A549 (cell line): Measurements from ENCODE around the gene ASPSCR1. TPM values are rescaled to one million over a fixed set of nuclear protein-coding genes. Genes with fewer than 3 reads are reported as not detected.

Experiments
- ATAC-seq, 2 experiments: fragments of 200-7000 bp in 1 of 2; fragments of >200 bp in 1 of 2; cut with Nextera tagmentation in 1 of 2; cut with Tn5 transposase in 1 of 2; 3 replicates each; pipeline versions ENCODE4 v1.8.0 to v1.9.1; 2018 to 2020; ENCODE audit warnings: mild to moderate bottlenecking in 1 of 2, moderate library complexity in 1 of 2
- CTCF ChIA-PET: fragments of 300-600 bp; sonication (Branson Sonifier 250); formaldehyde crosslinking; extraction: SDS; loops from one replicate; lab custom pipeline; 2021; ENCODE audit warnings: antibody characterized with exemption, inconsistent platforms; lab: Yijun Ruan, JAX
- POLR2A ChIA-PET: fragments of 350-600 bp; formaldehyde crosslinking; extraction: SDS; loops from one replicate; lab custom pipeline; 2021; ENCODE audit warnings: antibody characterized with exemption, inconsistent platforms; lab: Yijun Ruan, JAX
- DNase-seq, 2 experiments: peaks; one replicate each; pipeline versions ENCODE4 v3.0.0 to v3.0.0-alpha.2; 2011 to 2016; ENCODE audit warnings: low read depth in 1 of 2, low spot score in 1 of 2
- FAIRE-seq: peaks from 2 replicates; lab custom pipeline; 2011; peaks lifted over from hg19 to GRCh38; lab: Jason Lieb, UNC
- H3K27ac ChIP-seq, 2 experiments: fragments of >200 bp; sonication (Bioruptor Twin); formaldehyde crosslinking; 3 replicates each; pipeline ENCODE4 v1.5.1; 2016 to 2017
- H3K4me1 ChIP-seq: fragments of >200 bp; sonication (Bioruptor Twin); formaldehyde crosslinking; 3 replicates; pipeline ENCODE4 v1.6.1; 2016
- H3K4me2 ChIP-seq: fragments of >200 bp; sonication (Bioruptor Twin); formaldehyde crosslinking; 3 replicates; pipeline ENCODE4 v1.6.1; 2016
- H3K4me3 ChIP-seq: fragments of >200 bp; sonication (Bioruptor Twin); formaldehyde crosslinking; 3 replicates; pipeline ENCODE4 v1.5.1; 2016
- H3K9me3 ChIP-seq: fragments of >200 bp; sonication (Bioruptor Twin); formaldehyde crosslinking; 3 replicates; pipeline ENCODE4 v1.6.1; 2016
- BHLHE40 ChIP-seq: IDR thresholded peaks from 2 replicates; pipeline ENCODE4 v1.6.1; 2012; ENCODE audit warnings: low read depth, low read length, inconsistent platforms
- CHD2 ChIP-seq: fragments of 150-350 bp; IDR thresholded peaks from 2 replicates; pipeline ENCODE4 v1.6.1; 2014; ENCODE audit warnings: low read length; ENCODE audit not compliant: partially characterized antibody
- EP300 ChIP-seq, 2 experiments: fragments of >200 bp; sonication (Bioruptor Twin); formaldehyde crosslinking; IDR thresholded peaks; 2 replicates in 1 of 2; 3 replicates in 1 of 2; pipeline ENCODE4 v1.6.1; 2016 to 2017
- ESRRA ChIP-seq: fragments of 150-350 bp; IDR thresholded peaks from 2 replicates; pipeline ENCODE4 v1.6.1; 2014; ENCODE audit warnings: mild to moderate bottlenecking, low read length, borderline replicate concordance
- FOSL2 ChIP-seq, 2 experiments: fragments of 450-650 bp in 1 of 2; fragments of >200 bp in 1 of 2; sonication (Bioruptor Twin) in 1 of 2; formaldehyde crosslinking; IDR thresholded peaks; 2 replicates each; pipeline versions ENCODE4 v1.5.0 to v1.6.1; 2016 to 2020; ENCODE audit warnings: mild to moderate bottlenecking in 1 of 2, moderate library complexity in 1 of 2
- FOXS1 ChIP-seq: fragments of 250-450 bp; sonication (Bioruptor Pico); IDR thresholded peaks from 2 replicates; pipeline ENCODE4 v1.5.0; 2020; ENCODE audit warnings: mild to moderate bottlenecking, moderate library complexity
- HEYL ChIP-seq: fragments of 250-450 bp; sonication (Bioruptor Pico); IDR thresholded peaks from 2 replicates; pipeline ENCODE4 v1.8.0; 2021; ENCODE audit warnings: mild to moderate bottlenecking, moderate library complexity
- KDM1A ChIP-seq: fragments of 200-600 bp; sonication (generic); IDR thresholded peaks from 2 replicates; pipeline ENCODE4 v1.6.1; 2016; ENCODE audit warnings: low read depth, mild to moderate bottlenecking
- MAX ChIP-seq: IDR thresholded peaks from 2 replicates; pipeline ENCODE4 v1.6.1; 2012
- NR3C1 ChIP-seq: fragments of >200 bp; sonication (Bioruptor Twin); formaldehyde crosslinking; IDR thresholded peaks from 3 replicates; pipeline ENCODE4 v1.6.1; 2017
- PHF8 ChIP-seq: fragments of 200-600 bp; sonication (generic); IDR thresholded peaks from 2 replicates; pipeline ENCODE4 v1.6.1; 2016; ENCODE audit warnings: low read depth, mild to moderate bottlenecking, antibody characterized with exemption, moderate library complexity, borderline replicate concordance
- SMC3 ChIP-seq: fragments of >200 bp; sonication (Bioruptor Twin); formaldehyde crosslinking; IDR thresholded peaks from 3 replicates; pipeline ENCODE4 v1.6.1; 2018; ENCODE audit warnings: inconsistent platforms
- USF2 ChIP-seq: fragments of 450-650 bp; IDR thresholded peaks from 2 replicates; pipeline ENCODE4 v1.6.1; 2014; ENCODE audit warnings: antibody characterized with exemption
- ZC3H11A ChIP-seq: fragments of 450-650 bp; IDR thresholded peaks from 2 replicates; pipeline ENCODE4 v1.6.1; 2014; ENCODE audit warnings: antibody characterized with exemption, mild to moderate bottlenecking
- ZFP36 ChIP-seq: fragments of 450-650 bp; IDR thresholded peaks from 2 replicates; pipeline ENCODE4 v1.6.1; 2014; ENCODE audit warnings: borderline replicate concordance; ENCODE audit not compliant: partially characterized antibody
- WGBS: methylation state at CpG from one replicate; pipeline ENCODE4 v1.1.6; 2017; ENCODE audit errors: missing lambda C conversion rate; 5-methylcytosine and 5-hydroxymethylcytosine counted together
- polyA plus RNA-seq, 4 experiments: library from polyadenylated mRNA; depleted of rRNA in 3 of 4; stranded (reverse); fragments of >200 nt; fragmentation: RNase III in 1 of 4; extraction: RNeasy Plus Mini Kit Qiagen cat#74134 plus additional on column Dnase treatment in 1 of 4; gene quantifications; 2 replicates in 3 of 4; 3 replicates in 1 of 4; pipeline ENCODE4 v1.2.3, GENCODE V29; 2011 to 2017
- TF ChIP-seq, protein P1 (sequence below): IDR thresholded peaks from 2 replicates; pipeline ENCODE4 v1.6.1; 2012
- TF ChIP-seq, protein P2 (sequence below): fragments of 150-350 bp; IDR thresholded peaks from 2 replicates; pipeline ENCODE4 v1.6.1; 2014; ENCODE audit warnings: low read depth, mild to moderate bottlenecking, low read length
- TF ChIP-seq, protein P3 (sequence below): fragments of >200 bp; sonication (Bioruptor Twin); formaldehyde crosslinking; IDR thresholded peaks from 3 replicates; pipeline ENCODE4 v1.6.1; 2016

Gene ASPSCR1
- polyA plus RNA-seq, 2 of the 4 experiments (the other 2 are of a cell fraction), result 12.3 to 25.7 TPM

- no peak for TF ChIP-seq HEYL
- TF ChIP-seq, protein P1, sequence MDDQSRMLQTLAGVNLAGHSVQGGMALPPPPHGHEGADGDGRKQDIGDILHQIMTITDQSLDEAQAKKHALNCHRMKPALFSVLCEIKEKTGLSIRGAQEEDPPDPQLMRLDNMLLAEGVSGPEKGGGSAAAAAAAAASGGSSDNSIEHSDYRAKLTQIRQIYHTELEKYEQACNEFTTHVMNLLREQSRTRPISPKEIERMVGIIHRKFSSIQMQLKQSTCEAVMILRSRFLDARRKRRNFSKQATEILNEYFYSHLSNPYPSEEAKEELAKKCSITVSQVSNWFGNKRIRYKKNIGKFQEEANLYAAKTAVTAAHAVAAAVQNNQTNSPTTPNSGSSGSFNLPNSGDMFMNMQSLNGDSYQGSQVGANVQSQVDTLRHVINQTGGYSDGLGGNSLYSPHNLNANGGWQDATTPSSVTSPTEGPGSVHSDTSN, result no peak
- no peak for TF ChIP-seq PHF8
- no peak for TF ChIP-seq FOSL2 (IDR thresholded peaks at IDR 0.05)
- no peak for TF ChIP-seq FOSL2 (CRISPR knock-in tag; IDR thresholded peaks at IDR 0.05)
- TF ChIP-seq BHLHE40, result no peak
These were observed 28.4 kb downstream of the ASPSCR1 start (continued) for GRCh38 chr17:82005701-82006348.

- FAIRE-seq (no peak), ATAC-seq (peak; percentile 0 to 3; a peak in 1 of 6 replicates), DNase-seq (no peak)
- peak overlapping the region; percentile 59 to 93; a peak in 5 of 6 replicates for H3K27ac ChIP-seq
- H3K4me2 ChIP-seq, result peak overlapping the region; percentile 22
- no peak overlapping the region for H3K4me3 ChIP-seq
- TF ChIP-seq MAX (peak; percentile 14; the same call in 1 of the 2 replicates), BHLHE40 (no peak)
- CTCF ChIA-PET, result interaction anchor here (0.6 to 33.2 kb wide), 3 partner anchors 14 to 132 kb away, joined by 3 to 794 read pairs (median 198); partner anchors contain the start of genes CENPX, LRRC45 and NOTUM
- H3K9me3 ChIP-seq, result no peaks in the 10 kb centered on the region
- peaks cover 53% of the 10 kb centered on the region for H3K4me1 ChIP-seq
- POLR2A ChIA-PET, result no interaction called here
- WGBS, result 65% methylated on average over 24 of the region's 24 CpGs
These were observed 29.2 kb downstream of the ASPSCR1 start for GRCh38 chr17:82006468-82007227.

DNA sequence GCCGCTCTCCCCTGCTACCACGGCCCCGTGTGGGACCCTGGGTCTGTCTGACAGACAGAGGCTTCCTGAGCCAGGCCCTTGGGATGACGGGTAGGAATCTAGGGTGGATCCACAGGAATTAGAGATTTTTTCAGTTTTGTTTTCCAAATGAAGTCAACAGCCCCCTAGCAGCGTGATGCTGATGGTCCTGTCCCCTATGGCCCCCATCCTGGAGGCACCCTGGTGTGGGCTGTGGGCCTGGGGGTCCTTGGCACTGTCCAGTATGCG lies 29.7 kb downstream of the ASPSCR1 start:
- H3K4me1 ChIP-seq, result peaks cover 49% of the 10 kb centered on the region
- H3K27ac ChIP-seq, result peak overlapping the region in 1 of 2 experiments; percentile 93; a peak in 5 of 6 replicates
- ATAC-seq (no peak), DNase-seq (no peak), FAIRE-seq (no peak)
- TF ChIP-seq FOXS1 (CRISPR knock-in tag), result no peak
- TF ChIP-seq FOSL2 (IDR thresholded peaks at IDR 0.05), result no peak
- TF ChIP-seq FOSL2 (CRISPR knock-in tag; IDR thresholded peaks at IDR 0.05), result no peak
- TF ChIP-seq SMC3, result no peak
- no peak for TF ChIP-seq CHD2
- TF ChIP-seq ZC3H11A, result no peak
- no peak for TF ChIP-seq KDM1A
- TF ChIP-seq NR3C1, result no peak
- TF ChIP-seq ESRRA, result no peak
- no peak for TF ChIP-seq ZFP36
- TF ChIP-seq EP300 (IDR thresholded peaks at IDR 0.05), result no peak
- TF ChIP-seq, protein P2, sequence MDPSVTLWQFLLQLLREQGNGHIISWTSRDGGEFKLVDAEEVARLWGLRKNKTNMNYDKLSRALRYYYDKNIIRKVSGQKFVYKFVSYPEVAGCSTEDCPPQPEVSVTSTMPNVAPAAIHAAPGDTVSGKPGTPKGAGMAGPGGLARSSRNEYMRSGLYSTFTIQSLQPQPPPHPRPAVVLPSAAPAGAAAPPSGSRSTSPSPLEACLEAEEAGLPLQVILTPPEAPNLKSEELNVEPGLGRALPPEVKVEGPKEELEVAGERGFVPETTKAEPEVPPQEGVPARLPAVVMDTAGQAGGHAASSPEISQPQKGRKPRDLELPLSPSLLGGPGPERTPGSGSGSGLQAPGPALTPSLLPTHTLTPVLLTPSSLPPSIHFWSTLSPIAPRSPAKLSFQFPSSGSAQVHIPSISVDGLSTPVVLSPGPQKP, result no peak
- TF ChIP-seq, protein P3, sequence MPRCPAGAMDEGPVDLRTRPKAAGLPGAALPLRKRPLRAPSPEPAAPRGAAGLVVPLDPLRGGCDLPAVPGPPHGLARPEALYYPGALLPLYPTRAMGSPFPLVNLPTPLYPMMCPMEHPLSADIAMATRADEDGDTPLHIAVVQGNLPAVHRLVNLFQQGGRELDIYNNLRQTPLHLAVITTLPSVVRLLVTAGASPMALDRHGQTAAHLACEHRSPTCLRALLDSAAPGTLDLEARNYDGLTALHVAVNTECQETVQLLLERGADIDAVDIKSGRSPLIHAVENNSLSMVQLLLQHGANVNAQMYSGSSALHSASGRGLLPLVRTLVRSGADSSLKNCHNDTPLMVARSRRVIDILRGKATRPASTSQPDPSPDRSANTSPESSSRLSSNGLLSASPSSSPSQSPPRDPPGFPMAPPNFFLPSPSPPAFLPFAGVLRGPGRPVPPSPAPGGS, result no peak
- no peak for TF ChIP-seq USF2
- no peak for TF ChIP-seq BHLHE40
- TF ChIP-seq, protein P1, result no peak
- no peaks in the 10 kb centered on the region for H3K9me3 ChIP-seq
- H3K4me3 ChIP-seq, result no peak overlapping the region
- no peak overlapping the region for H3K4me2 ChIP-seq
- WGBS, result 94% methylated on average over 5 of the region's 6 CpGs
- ChIA-PET POLR2A (no interaction called here), CTCF (interaction anchor here (0.6 to 33.2 kb wide), 4 partner anchors 13 to 133 kb away, joined by 3 to 794 read pairs (median 107); partner anchors contain the start of genes CENPX, LRRC45, NOTUM and RAC3)
